Measurements from ENCODE around the gene HERC6.

DNA sequence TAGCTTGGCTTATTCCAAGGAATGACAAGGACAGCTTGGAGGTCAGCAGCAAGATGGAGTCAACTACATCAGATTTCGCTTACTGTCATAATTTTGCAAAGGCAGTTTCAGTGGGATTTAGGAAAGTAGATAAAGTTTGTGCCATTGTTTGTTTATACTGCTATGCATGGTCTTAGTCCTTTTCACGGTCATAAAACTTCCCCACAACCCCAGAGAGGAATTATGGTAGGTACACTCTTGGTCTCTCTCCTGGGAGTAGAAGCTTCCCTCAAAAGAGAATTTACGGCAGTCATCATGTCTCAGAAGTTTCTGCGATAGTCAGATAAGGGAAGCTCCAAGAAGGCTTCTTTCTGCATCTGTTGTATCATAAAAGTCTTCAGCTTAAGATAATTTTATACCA lies 27.9 kb upstream of the HERC6 start:
- TF ChIP-seq CTCF (conservative IDR thresholded peaks at IDR 0.05 in 1 of 2, IDR thresholded peaks at IDR 0.05 in 1 of 2; ENCODE audit: extremely low read depth in 1 of 2, insufficient read depth in 1 of 2, low read depth in 1 of 2, low read length in 2 of 2) = no peak
- no peak for TF ChIP-seq EZH2 (IDR thresholded peaks at IDR 0.05; ENCODE audit: borderline replicate concordance, low read length)

Measured in mammary epithelial cell (primary cell).